AG09319 (cell line): ENCODE measurements around the gene DUOX2.

Experiments used
- DNase-seq: peaks from one replicate; pipeline ENCODE4 v3.0.0-alpha.2; 2010; ENCODE audit warnings: low read depth; ENCODE audit errors: extremely low read depth
- CTCF ChIP-seq: IDR thresholded peaks from 2 replicates; pipeline ENCODE4 v1.5.1; 2011; ENCODE audit warnings: low read depth, mild to moderate bottlenecking, inconsistent platforms, low read length, moderate library complexity

Gene DUOX2

GRCh38 chr15:45093013-45093412 lies 21.0 kb downstream of the DUOX2 start:
- no peak for DNase-seq
- no peak for TF ChIP-seq CTCF

GRCh38 chr15:45091576-45091975 lies 22.4 kb downstream of the DUOX2 start:
- TF ChIP-seq CTCF: no peak
- no peak for DNase-seq

GRCh38 chr15:45091161-45091560 lies 22.8 kb downstream of the DUOX2 start:
- no peak for DNase-seq
- TF ChIP-seq CTCF: no peak

- no peak for DNase-seq
- no peak for TF ChIP-seq CTCF
Measured at GRCh38 chr15:45089712-45090373, 24.1 kb downstream of the DUOX2 start.

- no peak for TF ChIP-seq CTCF
- no peak for DNase-seq
Measured at GRCh38 chr15:45088801-45089711, 24.9 kb downstream of the DUOX2 start.

- TF ChIP-seq CTCF: no peak
- DNase-seq: no peak
Measured at GRCh38 chr15:45087513-45087912, 26.5 kb downstream of the DUOX2 start.

- TF ChIP-seq CTCF: no peak
- DNase-seq: no peak
Measured at GRCh38 chr15:45084163-45084562, 29.8 kb downstream of the DUOX2 start.
